ENCODE measurements around the gene FKRP.

DNA sequence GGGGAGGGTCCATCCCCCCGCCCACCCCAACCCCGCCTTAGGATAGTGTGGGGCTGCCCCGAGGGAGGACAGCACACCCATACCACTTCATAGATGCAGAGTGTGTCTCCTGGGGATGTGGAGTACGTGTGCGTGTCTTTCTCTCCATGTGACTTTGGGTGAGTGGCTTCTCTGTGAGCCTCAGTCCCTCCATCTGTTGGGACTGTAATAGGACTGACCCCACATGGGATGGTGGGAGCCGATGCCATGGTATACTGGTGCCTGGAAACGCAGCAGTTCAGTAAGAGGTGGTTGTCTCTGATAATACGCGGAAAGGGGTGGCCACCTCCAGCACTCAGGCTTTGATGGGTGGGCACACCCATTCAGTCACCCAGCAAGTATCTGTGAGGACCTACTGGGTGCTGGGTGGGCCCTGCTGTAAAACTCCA, 28.1 kb upstream of the FKRP start:
- TF ChIP-seq, protein P1, sequence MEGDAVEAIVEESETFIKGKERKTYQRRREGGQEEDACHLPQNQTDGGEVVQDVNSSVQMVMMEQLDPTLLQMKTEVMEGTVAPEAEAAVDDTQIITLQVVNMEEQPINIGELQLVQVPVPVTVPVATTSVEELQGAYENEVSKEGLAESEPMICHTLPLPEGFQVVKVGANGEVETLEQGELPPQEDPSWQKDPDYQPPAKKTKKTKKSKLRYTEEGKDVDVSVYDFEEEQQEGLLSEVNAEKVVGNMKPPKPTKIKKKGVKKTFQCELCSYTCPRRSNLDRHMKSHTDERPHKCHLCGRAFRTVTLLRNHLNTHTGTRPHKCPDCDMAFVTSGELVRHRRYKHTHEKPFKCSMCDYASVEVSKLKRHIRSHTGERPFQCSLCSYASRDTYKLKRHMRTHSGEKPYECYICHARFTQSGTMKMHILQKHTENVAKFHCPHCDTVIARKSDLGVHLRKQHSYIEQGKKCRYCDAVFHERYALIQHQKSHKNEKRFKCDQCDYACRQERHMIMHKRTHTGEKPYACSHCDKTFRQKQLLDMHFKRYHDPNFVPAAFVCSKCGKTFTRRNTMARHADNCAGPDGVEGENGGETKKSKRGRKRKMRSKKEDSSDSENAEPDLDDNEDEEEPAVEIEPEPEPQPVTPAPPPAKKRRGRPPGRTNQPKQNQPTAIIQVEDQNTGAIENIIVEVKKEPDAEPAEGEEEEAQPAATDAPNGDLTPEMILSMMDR (IDR thresholded peaks at IDR 0.05 in 2 of 3, conservative IDR thresholded peaks at IDR 0.05 in 1 of 3; ENCODE audit: borderline replicate concordance in 1 of 3, insufficient read depth in 1 of 3, low read depth in 2 of 3, low read length in 2 of 3) = no peak
- TF ChIP-seq JUND (IDR thresholded peaks at IDR 0.05) (no peak), POLR2A (IDR thresholded peaks at IDR 0.05; ENCODE audit: borderline replicate concordance, extremely low read depth, insufficient read depth, insufficient read length) (no peak), POLR2AphosphoS5 (IDR thresholded peaks at IDR 0.05; ENCODE audit: low read depth, low read length) (no peak), ZNF274 (IDR thresholded peaks at IDR 0.05; ENCODE audit: low read depth, low read length) (no peak), RAD21 (IDR thresholded peaks at IDR 0.05; ENCODE audit: low read depth) (no peak), SP1 (IDR thresholded peaks at IDR 0.05; ENCODE audit: low read depth) (no peak), CBX3 (IDR thresholded peaks at IDR 0.05; ENCODE audit: low read depth) (no peak)
